ENCODE measurements around the gene MTHFD1. TPM values are rescaled to one million over a fixed set of nuclear protein-coding genes. Genes with fewer than 3 reads are reported as not detected.

Gene MTHFD1
- total RNA-seq, 3 donors from 2014 or later (not counting 1 experiment from before 2014, with no cell fraction given), result 27.6 to 34.6 (median 28.0) TPM

GRCh38 chr14:64401949-64402348, 13.8 kb downstream of the MTHFD1 start:
- no peak for ATAC-seq
- Mint-ChIP-seq H3K4me1 (no peaks in the 10 kb centered on the region), H3K4me3 (no peak overlapping the region), H3K36me3 (no peaks in the 10 kb centered on the region), H3K27me3 (ENCODE audit: low read depth in 2 of 2) (no peaks in the 10 kb centered on the region), H3K27ac (no peak overlapping the region), H3K9me3 (no peaks in the 10 kb centered on the region)
- WGBS (ENCODE audit: insufficient coverage), result no CpG with 5 or more reads among the region's 1 CpG
- Histone ChIP-seq H3K27ac (ENCODE audit: low read length) (no peak overlapping the region), H3K36me3 (ENCODE audit: control insufficient read depth, insufficient read depth, low read length) (no peaks in the 10 kb centered on the region), H3K27me3 (ENCODE audit: control insufficient read depth, insufficient read depth, low read length) (no peaks in the 10 kb centered on the region), H3K9me3 (ENCODE audit: control insufficient read depth, insufficient read depth, low read length) (no peaks in the 10 kb centered on the region), H3K4me3 (ENCODE audit: low read length) (no peak overlapping the region), H3K4me1 (ENCODE audit: control insufficient read depth, insufficient read depth, low read length) (no peaks in the 10 kb centered on the region)
- intact Hi-C loops (cut with micrococcal nuclease), result no loop called here
- DNase-seq, result no peak
- TF ChIP-seq, protein P1, sequence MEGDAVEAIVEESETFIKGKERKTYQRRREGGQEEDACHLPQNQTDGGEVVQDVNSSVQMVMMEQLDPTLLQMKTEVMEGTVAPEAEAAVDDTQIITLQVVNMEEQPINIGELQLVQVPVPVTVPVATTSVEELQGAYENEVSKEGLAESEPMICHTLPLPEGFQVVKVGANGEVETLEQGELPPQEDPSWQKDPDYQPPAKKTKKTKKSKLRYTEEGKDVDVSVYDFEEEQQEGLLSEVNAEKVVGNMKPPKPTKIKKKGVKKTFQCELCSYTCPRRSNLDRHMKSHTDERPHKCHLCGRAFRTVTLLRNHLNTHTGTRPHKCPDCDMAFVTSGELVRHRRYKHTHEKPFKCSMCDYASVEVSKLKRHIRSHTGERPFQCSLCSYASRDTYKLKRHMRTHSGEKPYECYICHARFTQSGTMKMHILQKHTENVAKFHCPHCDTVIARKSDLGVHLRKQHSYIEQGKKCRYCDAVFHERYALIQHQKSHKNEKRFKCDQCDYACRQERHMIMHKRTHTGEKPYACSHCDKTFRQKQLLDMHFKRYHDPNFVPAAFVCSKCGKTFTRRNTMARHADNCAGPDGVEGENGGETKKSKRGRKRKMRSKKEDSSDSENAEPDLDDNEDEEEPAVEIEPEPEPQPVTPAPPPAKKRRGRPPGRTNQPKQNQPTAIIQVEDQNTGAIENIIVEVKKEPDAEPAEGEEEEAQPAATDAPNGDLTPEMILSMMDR (IDR thresholded peaks at IDR 0.05), result no peak

GRCh38 chr14:64405295-64405694, 17.1 kb downstream of the MTHFD1 start:
- Mint-ChIP-seq H3K27ac (no peak overlapping the region), H3K27me3 (ENCODE audit: low read depth in 2 of 2) (no peaks in the 10 kb centered on the region), H3K9me3 (no peaks in the 10 kb centered on the region), H3K36me3 (no peaks in the 10 kb centered on the region), H3K4me3 (no peak overlapping the region), H3K4me1 (no peaks in the 10 kb centered on the region)
- Histone ChIP-seq H3K4me3 (ENCODE audit: low read length) (no peak overlapping the region), H3K27me3 (ENCODE audit: control insufficient read depth, insufficient read depth, low read length) (no peaks in the 10 kb centered on the region), H3K9me3 (ENCODE audit: control insufficient read depth, insufficient read depth, low read length) (no peaks in the 10 kb centered on the region), H3K4me1 (ENCODE audit: control insufficient read depth, insufficient read depth, low read length) (no peaks in the 10 kb centered on the region), H3K27ac (ENCODE audit: low read length) (no peak overlapping the region), H3K36me3 (ENCODE audit: control insufficient read depth, insufficient read depth, low read length) (no peaks in the 10 kb centered on the region)
- WGBS (ENCODE audit: insufficient coverage), result 100% methylated on average over 2 of the region's 4 CpGs
- TF ChIP-seq, protein P1 (IDR thresholded peaks at IDR 0.05), result no peak
- no peak for DNase-seq
- intact Hi-C loops (cut with micrococcal nuclease), result no loop called here
- ATAC-seq, result no peak

DNA sequence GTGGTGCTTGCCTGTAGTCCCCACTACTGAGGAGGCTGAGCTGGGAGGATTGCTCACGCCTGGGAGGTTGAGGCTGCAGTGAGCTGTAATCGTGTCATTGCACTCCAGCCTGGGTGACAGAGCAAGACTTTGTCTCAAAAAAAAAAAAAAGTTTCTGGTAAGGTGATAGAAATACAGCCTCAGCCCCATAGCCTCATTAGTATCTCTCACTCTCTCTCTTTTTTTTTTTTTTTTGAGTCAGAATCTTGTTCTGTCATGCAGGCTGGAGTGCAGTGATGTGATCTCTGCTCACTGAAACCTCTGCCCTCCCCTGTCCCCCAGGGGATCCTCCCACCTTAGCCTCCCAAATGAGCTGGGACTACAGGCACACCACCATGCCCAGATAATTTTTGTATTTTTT, 19.2 kb downstream of the MTHFD1 start:
- TF ChIP-seq, protein P1 (IDR thresholded peaks at IDR 0.05), result no peak
- no peaks in the 10 kb centered on the region for H3K27me3 ChIP-seq (ENCODE audit: control insufficient read depth, insufficient read depth, low read length)
- ATAC-seq (no peak), DNase-seq (no peak)
- no peak overlapping the region for H3K27ac Mint-ChIP-seq
- H3K4me1 ChIP-seq (ENCODE audit: control insufficient read depth, insufficient read depth, low read length), result no peaks in the 10 kb centered on the region
- H3K4me3 Mint-ChIP-seq, result no peak overlapping the region
- peaks cover 6% of the 10 kb centered on the region for H3K36me3 ChIP-seq (ENCODE audit: control insufficient read depth, insufficient read depth, low read length)
- no peak overlapping the region for H3K27ac ChIP-seq (ENCODE audit: low read length)
- intact Hi-C loops (cut with micrococcal nuclease), result no loop called here
- no peaks in the 10 kb centered on the region for H3K27me3 Mint-ChIP-seq (ENCODE audit: low read depth in 2 of 2)
- H3K9me3 Mint-ChIP-seq, result no peaks in the 10 kb centered on the region
- no peaks in the 10 kb centered on the region for H3K4me1 Mint-ChIP-seq
- no peak overlapping the region for H3K4me3 ChIP-seq (ENCODE audit: low read length)
- H3K36me3 Mint-ChIP-seq, result no peaks in the 10 kb centered on the region
- WGBS (ENCODE audit: insufficient coverage), result 96% methylated on average over 2 of the region's 2 CpGs
- H3K9me3 ChIP-seq (ENCODE audit: control insufficient read depth, insufficient read depth, low read length), result no peaks in the 10 kb centered on the region

DNA sequence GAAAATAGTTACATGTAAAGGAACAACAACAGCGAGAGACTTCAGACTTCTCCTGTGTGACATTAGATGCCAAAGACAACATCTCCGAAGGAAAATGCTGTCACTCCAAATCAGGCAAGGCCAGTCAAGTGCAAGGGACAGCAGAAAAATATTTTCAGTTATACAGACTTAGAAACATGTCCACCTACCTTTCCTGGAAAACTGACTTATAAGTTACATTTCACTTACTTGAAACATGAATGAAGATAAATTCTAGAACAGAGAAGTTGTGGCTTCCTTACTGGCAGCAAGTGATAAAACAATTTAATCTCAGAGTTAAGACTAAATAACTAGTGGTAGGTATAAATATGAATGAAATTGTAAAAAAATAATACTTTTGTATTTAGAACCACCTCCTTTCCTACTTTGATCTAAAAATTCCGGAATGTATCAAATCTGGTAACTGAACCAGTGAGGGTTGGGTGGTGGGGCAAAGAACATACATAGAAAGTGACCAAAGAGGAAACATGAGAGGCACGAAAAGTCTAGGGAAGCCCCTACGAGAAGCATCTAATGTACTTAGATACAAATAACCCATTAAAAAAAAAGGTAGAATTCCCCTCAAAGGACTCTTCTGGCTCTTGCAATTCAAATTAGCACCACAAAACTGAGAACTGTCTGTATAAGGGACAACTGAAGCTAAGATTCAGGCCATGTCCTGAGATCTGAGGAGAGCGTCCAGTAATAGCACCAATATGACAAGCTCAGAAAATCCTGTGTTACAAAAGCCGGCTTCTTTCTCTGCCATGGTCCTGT, 21.2 kb downstream of the MTHFD1 start:
- DNase-seq (no peak), ATAC-seq (no peak)
- Mint-ChIP-seq H3K9me3 (no peaks in the 10 kb centered on the region), H3K36me3 (no peaks in the 10 kb centered on the region), H3K27me3 (ENCODE audit: low read depth in 2 of 2) (no peaks in the 10 kb centered on the region), H3K4me3 (no peak overlapping the region), H3K4me1 (no peaks in the 10 kb centered on the region), H3K27ac (no peak overlapping the region)
- no peak overlapping the region for H3K4me3 ChIP-seq (ENCODE audit: low read length)
- H3K27ac ChIP-seq (ENCODE audit: low read length), result no peak overlapping the region
- H3K9me3 ChIP-seq (ENCODE audit: control insufficient read depth, insufficient read depth, low read length), result no peaks in the 10 kb centered on the region
- no peaks in the 10 kb centered on the region for H3K27me3 ChIP-seq (ENCODE audit: control insufficient read depth, insufficient read depth, low read length)
- peaks cover 6% of the 10 kb centered on the region for H3K36me3 ChIP-seq (ENCODE audit: control insufficient read depth, insufficient read depth, low read length)
- intact Hi-C loops (cut with micrococcal nuclease), result no loop called here
- WGBS (ENCODE audit: insufficient coverage), result 85% methylated on average over 6 of the region's 7 CpGs
- H3K4me1 ChIP-seq (ENCODE audit: control insufficient read depth, insufficient read depth, low read length), result no peaks in the 10 kb centered on the region
- TF ChIP-seq, protein P1 (IDR thresholded peaks at IDR 0.05), result no peak

Measured in natural killer cell (primary cell).